Activated naive CD4-positive, alpha-beta T cell treated with anti-CD3 and anti-CD28 coated beads, Interleukin-2, amount 50 U/mL, for 72 hours (primary cell): ENCODE results near the gene TBCCD1. TPM values are rescaled to one million over a fixed set of nuclear protein-coding genes. Genes with fewer than 3 reads are reported as not detected.
"Not testable (repeated sequence)": the region's sequence is repeated elsewhere in the genome, so short reads cannot be mapped to it uniquely, and the experiment has no call there.

Source experiments
- ATAC-seq, 2 donors: fragments of 150-1000 bp; cut with Tn5 transposase; 2 replicates each; pipeline ENCODE4 v1.10.0; 2021; ENCODE audit warnings: mild to moderate bottlenecking in 2 of 2, moderate library complexity in 2 of 2
- DNase-seq, 2 donors: peaks; one replicate each; pipeline ENCODE4 v3.0.0; 2021 to 2022; ENCODE audit warnings: low spot score in 2 of 2
- H3K27ac Mint-ChIP-seq, 2 donors: one replicate each; pipeline ENCODE4 v1.8.0; 2022; ENCODE audit warnings: mild to moderate bottlenecking in 2 of 2, mixed read lengths in 2 of 2
- H3K36me3 Mint-ChIP-seq, 2 donors: one replicate each; pipeline ENCODE4 v1.8.0; 2022; ENCODE audit warnings: mixed read lengths in 2 of 2
- H3K9me3 Mint-ChIP-seq, 2 donors: one replicate each; pipeline ENCODE4 v1.8.0; 2022; ENCODE audit warnings: mixed read lengths in 2 of 2
- total RNA-seq, 2 donors: library from RNA; stranded (reverse); gene quantifications; one replicate each; pipeline ENCODE4 v1.2.3, GENCODE V29; 2022

The TBCCD1 gene
- total RNA-seq, 2 donors from 2014 or later, result 10.0 to 14.8 TPM

DNA sequence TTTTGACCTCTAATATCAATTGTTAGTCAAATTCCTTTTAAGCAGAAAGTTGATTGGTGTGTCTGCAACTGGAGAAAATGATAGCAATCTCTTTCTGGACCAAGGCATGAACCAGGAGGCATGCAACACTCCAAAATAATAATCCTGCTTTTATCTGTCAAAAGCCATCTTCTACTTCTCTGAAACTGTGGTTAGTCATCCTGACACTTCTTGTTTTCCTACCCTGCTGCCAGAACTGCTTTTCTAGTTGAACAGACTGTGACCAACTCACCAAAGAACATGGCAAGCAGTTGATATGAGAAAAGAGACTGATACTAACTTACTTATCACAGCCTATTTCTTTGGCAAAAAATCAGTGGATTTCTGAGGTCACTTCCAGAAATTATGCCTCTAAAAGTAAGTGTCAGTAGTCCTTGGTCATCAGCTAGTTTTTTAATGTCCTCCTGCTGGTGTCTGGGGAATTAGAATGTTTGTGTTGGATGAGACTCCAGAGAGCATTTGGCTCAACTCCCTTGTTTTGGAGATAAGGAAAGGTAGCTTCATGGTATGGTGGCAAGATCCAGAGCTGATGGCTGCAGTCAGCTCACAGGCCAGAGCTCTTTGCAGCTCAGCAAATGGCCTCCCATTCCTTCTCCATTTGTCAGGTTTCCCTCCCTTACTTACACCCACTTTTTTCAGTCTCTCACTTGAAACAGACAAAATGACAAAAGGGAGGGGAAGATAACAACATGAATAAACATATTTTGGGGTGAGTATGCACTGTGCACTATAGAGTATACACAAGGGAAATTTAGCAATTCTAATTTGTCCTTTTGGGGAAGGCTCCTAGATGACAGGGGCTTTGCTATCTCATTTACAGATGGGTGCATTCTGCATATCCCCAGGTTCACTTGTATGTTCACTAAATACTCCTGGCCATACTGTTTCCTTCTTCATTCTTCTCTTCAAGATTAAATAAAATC lies 30.0 kb downstream of the TBCCD1 start:
- Mint-ChIP-seq H3K36me3 (peaks cover 0 to 7% of the 10 kb centered on the region in 2 donors), H3K9me3 (no peaks in the 10 kb centered on the region), H3K27ac (peak overlapping the region; percentile 86 to 99)
- DNase-seq (no peak), ATAC-seq (peak; percentile 9 to 14)

DNA sequence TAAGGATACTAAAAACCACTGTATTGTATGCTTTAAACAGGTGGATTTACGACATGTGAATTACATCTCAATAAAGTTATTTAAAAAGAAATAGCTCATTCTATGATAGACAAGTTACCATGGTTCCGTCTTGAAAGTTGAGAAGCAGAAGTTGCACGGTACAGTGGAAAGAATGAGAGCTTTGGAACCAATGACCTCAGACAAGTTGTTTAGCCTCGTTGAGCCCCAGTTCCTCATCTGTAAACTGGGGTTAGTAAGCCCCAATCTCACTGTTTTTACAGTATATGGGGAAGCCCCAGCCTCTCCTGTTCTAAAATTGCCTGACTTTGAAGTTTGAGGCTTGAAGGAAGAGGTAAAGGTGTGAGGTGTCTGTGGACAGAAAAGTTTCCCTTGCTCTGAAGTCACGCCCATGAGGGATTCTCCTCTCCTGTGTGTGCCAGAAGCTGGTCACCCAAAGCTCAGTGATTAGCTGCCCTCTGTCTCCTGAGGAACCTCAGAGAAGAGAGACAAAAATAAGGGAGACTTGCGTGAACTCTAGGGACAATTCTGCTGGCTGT lies 32.9 kb downstream of the TBCCD1 start:
- Mint-ChIP-seq H3K9me3 (peaks cover 0 to 3% of the 10 kb centered on the region in 2 donors), H3K27ac (peak overlapping the region; percentile 99 to 100), H3K36me3 (peaks cover 4 to 15% of the 10 kb centered on the region in 2 donors)
- ATAC-seq (peak; percentile 82 to 84), DNase-seq (peak; percentile 64 to 74)

DNA sequence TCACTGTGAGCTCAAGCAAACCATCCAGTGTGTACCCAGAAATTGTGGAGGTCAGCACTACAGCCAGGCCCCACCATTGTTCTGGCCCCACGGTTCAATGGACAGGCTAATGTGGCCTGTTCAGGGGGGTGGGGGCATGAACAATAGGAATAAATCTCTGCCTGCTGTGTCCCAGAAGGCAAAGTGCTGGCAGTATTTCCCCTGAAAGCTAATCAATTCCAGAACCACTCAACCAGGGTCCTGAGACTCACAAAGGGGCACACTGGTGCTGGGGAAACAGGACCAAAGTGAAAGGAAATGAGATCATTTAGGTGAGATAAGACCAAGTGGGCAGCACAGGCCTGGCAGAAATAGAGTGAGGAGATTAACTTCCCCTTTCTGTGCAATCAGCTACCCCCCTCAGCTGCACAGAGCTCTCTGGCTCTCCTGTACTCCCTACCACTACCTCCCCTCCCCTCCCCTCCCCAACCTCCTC lies 34.5 kb downstream of the TBCCD1 start:
- Mint-ChIP-seq H3K36me3 (peaks cover 4 to 23% of the 10 kb centered on the region in 2 donors), H3K9me3 (peaks cover 0 to 18% of the 10 kb centered on the region in 2 donors), H3K27ac (peak overlapping the region; percentile 73 to 89)
- ATAC-seq (no peak), DNase-seq (no peak)

DNA sequence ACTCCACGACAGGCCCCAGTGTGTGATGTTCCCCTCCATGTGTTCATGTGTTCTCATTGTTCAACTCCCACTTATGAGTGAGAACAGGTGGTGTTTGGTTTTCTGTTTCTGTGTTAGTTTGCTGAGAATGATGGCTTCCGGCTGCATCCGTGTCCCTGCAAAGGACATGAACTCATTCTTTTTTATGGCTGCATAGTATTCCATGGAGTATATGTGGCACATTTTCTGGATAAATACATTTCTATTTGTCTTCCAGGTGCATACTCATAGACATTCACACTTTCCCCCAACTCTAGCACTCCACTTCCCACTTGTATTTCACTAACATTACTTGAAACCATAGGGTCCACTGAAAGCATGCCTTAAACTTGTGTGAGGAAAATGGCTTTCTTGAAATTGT lies 35.4 kb downstream of the TBCCD1 start:
- DNase-seq, H3K27ac Mint-ChIP-seq, ATAC-seq: not testable (repeated sequence)

DNA sequence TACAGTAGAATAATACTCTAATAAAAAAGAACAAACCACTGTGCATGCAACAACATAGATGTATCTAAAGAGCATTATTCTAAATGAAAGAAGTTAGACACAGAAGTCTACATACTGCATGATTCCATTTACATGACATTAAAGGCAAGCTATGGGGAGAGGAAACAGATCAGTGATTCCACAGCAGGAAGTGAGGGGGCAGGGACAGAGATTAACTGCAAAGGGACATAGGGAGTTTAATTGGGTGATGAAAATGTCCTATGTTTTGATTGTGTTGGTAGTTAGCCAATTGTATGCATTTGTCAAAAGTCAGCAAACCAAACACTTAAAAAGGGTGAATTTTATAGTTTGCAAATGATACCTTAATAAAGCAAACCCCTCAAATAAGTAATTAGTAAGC lies 36.7 kb downstream of the TBCCD1 start:
- no peak overlapping the region for H3K27ac Mint-ChIP-seq

More for the DNA sequence above, 35.4 kb downstream of the TBCCD1 start:
- H3K36me3 Mint-ChIP-seq, result peaks cover 4 to 25% of the 10 kb centered on the region in 2 donors
- peaks cover 0 to 19% of the 10 kb centered on the region in 2 donors for H3K9me3 Mint-ChIP-seq

DNA sequence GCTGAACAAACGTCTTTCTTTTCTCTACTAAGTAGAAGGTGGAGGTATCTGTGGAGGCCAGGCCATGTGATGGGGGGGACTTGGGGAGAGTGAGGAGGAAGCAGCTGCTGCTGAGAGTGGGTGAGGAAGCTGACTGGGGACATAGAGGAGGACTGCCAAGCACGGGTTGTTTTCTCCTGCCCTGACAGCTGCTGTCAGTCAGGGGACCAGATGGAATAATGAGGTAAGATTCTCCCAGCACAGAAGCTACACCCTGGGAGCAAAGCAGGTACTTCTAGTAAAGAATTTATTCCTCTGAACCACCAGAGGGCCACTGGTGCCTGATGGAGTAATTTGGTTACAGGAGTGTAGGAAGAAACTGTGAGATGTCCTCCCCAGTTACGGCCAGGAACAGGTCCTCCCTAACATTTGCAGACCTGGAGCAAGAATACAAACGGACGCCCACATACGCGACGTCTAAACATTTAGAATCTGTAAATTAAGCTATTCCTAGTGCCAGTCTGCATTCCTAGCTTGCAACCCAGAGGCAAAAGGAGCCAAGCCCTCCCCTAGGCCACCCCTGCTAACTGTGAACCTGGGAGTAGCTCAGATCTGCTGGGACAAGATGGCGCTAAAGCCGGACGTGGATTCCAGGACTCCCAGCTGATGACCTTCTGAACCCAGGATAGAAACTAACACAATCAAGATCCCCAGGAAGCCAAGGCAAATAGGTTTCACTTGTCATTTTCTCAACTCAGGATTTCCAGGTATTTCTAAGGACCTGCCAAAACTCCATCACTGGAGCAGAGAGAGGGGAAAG lies 37.7 kb downstream of the TBCCD1 start:
- Mint-ChIP-seq H3K9me3 (peaks cover 0 to 19% of the 10 kb centered on the region in 2 donors), H3K36me3 (peaks cover 4 to 25% of the 10 kb centered on the region in 2 donors), H3K27ac (peak overlapping the region; percentile 2 to 76)
- ATAC-seq, result no peak
- DNase-seq, result no peak

More for the DNA sequence above, 36.7 kb downstream of the TBCCD1 start:
- ATAC-seq (no peak), DNase-seq (no peak)
- Mint-ChIP-seq H3K9me3 (peaks cover 0 to 19% of the 10 kb centered on the region in 2 donors), H3K36me3 (peaks cover 4 to 25% of the 10 kb centered on the region in 2 donors)

DNA sequence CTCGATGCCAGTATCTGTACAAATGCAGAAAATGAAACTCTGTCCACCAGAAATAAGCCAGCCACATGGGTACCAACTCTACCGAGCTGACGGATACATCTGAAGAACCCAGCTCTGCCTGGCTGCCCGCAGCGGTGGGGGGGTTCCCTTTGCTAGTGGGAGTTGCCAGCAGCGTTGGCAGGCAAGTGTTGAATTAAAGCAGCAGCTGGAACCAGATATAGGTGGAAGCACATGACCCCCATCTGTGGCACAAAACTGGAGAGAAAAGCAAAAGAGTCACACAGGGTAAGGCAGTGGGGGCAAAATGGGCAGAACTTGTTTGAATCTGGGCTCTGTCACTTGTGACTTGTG lies 40.9 kb downstream of the TBCCD1 start:
- no peak overlapping the region for H3K27ac Mint-ChIP-seq
- ATAC-seq, result no peak
- DNase-seq, result no peak

DNA sequence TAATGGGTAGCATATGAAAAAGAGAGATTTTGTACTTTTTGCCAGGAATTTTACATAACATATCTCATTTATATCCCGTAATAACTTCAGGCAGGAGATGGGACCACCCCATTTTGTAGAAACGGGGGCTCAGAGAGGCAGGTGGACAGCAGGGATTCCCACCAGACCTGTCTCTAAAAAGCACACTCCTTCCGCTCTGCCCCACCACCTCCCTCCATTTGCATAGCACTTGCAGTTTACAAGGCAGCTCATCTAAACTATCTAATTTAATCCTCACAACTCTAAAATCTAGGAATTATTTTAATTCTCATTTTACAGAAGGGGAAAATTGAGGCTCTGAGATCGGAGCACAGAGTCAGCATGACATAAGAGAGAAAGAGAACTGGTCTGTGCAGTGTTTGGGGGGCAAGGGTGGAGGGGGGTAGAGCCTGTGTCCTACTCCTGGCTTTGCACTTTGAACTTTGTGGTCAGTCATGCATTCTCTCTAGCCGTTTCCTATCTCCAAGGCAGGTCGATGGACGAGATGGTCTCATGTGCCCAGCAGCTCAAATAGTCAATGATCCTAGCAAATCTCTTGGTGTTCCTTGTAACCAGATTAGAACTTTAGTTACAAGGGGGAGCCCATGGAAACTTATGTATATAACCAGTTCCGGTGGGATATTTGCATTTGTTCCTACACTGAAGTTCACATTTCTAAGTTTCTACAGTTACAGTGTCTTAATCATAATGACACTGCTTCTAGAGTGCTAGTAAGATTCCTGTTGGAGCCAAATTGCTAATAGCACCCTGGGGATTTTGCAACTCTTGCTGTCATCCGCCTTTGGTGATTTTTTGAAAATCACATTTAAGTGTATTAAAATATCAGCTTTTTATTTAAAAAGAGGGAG lies 41.5 kb downstream of the TBCCD1 start:
- Mint-ChIP-seq H3K9me3 (peaks cover 0 to 15% of the 10 kb centered on the region in 2 donors), H3K27ac (no peak overlapping the region), H3K36me3 (peaks cover 4 to 30% of the 10 kb centered on the region in 2 donors)
- ATAC-seq, result no peak
- DNase-seq, result no peak

More for the DNA sequence above, 40.9 kb downstream of the TBCCD1 start:
- peaks cover 0 to 15% of the 10 kb centered on the region in 2 donors for H3K9me3 Mint-ChIP-seq
- peaks cover 4 to 30% of the 10 kb centered on the region in 2 donors for H3K36me3 Mint-ChIP-seq

DNA sequence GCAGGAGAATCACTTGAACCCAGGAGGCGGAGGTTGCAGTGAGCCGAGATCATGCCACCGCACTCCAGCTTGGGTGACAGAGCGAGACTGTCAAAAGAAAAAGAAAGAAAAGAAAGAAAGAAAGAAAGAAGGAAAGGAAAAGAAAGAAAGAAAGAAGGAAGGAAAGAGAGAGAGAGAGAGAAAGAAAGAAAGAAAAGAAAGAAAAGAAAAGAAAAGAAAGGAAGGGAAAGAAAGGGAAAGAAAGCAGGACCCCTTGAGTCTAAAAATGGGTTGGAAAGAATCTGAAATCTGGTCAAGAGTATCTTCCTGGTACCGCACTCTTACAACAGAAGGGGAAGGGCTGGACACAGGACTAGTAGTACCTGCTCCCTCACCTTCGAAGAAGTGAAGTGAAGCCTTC lies 42.5 kb downstream of the TBCCD1 start:
- ATAC-seq (no peak), DNase-seq (no peak)
- peaks cover 4 to 30% of the 10 kb centered on the region in 2 donors for H3K36me3 Mint-ChIP-seq
- peaks cover 0 to 15% of the 10 kb centered on the region in 2 donors for H3K9me3 Mint-ChIP-seq
- no peak overlapping the region for H3K27ac Mint-ChIP-seq

DNA sequence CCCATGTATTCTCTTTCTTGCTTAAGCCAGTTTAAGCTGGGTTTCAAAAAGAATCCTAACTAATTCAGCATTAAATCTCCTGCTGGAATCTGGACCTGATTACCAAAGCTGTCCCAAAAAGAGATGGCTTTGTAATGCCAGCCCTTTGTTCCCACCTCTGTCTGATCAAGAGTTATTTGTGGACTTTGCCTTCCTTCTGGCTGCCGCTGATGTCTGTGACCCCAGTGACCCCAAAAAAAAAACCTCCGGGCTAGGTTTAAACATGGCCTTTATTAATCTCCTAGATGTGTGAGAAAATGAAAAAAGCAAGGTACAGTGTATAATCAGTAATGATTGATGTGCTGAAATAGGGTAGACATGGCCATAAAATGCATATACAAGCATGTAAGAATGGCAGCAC lies 43.7 kb downstream of the TBCCD1 start:
- Mint-ChIP-seq H3K9me3 (peaks cover 0 to 8% of the 10 kb centered on the region in 2 donors), H3K27ac (no peak overlapping the region), H3K36me3 (peaks cover 4 to 22% of the 10 kb centered on the region in 2 donors)
- DNase-seq, result no peak
- ATAC-seq, result no peak

DNA sequence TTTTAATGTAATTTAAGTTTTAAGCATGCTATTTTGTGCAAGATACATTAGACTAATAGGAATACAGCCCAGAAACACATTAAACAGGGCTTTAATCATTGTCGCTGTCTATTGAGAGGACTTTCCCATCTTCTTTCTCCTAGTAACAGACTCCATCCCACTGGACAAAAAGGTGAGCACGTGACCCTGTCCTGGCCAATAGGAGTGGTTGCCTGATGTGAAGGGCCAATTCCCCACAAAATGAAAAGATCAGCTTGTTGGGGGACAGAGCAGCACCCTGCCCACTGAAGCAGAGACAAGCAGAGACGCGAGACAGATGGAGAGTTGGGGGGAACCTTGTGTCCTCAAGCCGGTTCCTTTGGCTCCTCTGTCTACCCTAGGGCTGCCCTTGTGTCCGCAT lies 44.1 kb downstream of the TBCCD1 start:
- H3K27ac Mint-ChIP-seq, result peak overlapping the region in 1 of 2 donors; percentile 83
- peaks cover 0 to 4% of the 10 kb centered on the region in 2 donors for H3K9me3 Mint-ChIP-seq
- peaks cover 4 to 18% of the 10 kb centered on the region in 2 donors for H3K36me3 Mint-ChIP-seq
- ATAC-seq, result no peak
- DNase-seq, result no peak

DNA sequence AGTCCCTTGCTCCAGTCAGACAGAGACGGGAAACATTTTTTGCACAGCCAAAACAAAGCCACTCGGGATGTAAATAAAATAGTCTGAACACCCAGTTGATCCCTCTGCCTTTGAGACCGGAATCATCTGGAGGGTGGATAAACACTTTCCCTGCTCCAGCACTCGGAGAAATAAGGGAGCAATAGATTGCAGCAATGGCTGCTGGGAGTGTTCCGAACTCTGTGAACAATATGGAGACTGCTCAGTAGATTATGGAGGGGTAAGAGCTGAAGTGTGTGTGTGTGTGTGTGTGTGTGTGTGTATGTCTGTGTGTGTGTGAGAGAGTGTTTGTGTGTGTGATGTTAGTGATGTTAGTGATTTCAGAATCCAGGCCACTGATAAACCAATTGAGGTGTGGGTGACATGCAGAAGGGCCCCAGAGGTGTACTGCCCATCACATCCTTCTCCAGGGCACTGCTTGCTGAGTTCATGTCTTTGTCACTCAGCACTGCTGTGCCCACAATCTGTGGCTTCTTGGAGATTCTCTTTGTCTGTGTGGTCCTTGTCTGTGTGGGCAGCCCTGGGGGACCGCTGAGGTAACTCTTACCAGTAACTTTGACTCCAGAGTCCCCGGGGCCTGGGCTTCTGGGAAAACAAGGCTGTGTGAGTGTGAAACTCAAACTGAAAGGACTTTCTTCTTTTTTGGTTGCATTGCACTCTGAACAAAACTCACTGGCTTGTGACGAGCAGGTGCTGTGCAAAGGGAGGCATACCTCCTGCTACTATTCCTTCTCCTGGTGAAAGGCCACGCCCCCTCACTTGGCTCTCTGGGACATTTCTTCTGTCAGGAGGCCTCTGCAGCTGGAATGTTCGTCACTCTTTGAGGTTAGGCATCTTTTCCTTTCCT lies 45.9 kb downstream of the TBCCD1 start:
- Mint-ChIP-seq H3K27ac (peak overlapping the region; percentile 83 to 87), H3K36me3 (peaks cover 10 to 24% of the 10 kb centered on the region in 2 donors), H3K9me3 (peaks cover 0 to 4% of the 10 kb centered on the region in 2 donors)
- ATAC-seq, result peak; percentile 67 to 89
- DNase-seq, result peak in 1 of 2 donors; percentile 63

DNA sequence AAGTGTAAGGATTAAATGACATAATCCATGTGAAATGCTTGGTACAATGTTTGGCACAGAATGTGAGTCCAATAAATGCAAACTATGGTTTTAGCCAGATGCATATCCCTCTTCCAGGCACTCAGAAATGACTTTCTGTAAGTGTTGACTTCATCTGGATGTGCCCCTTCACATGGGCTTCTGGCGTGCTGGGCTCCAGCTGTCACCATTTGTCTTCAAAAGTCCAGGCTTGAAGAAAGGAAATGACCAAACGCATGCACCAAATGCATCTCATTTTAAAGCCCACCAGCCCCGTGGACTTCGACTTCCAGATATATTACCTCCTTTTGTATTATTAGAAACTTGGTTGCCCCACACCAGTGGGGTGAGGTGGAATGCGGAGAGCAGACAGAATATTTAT lies 46.7 kb downstream of the TBCCD1 start:
- Mint-ChIP-seq H3K36me3 (peaks cover 10 to 31% of the 10 kb centered on the region in 2 donors), H3K27ac (peak overlapping the region; percentile 83 to 87), H3K9me3 (peaks cover 4 to 5% of the 10 kb centered on the region in 2 donors)
- ATAC-seq (no peak), DNase-seq (no peak)

DNA sequence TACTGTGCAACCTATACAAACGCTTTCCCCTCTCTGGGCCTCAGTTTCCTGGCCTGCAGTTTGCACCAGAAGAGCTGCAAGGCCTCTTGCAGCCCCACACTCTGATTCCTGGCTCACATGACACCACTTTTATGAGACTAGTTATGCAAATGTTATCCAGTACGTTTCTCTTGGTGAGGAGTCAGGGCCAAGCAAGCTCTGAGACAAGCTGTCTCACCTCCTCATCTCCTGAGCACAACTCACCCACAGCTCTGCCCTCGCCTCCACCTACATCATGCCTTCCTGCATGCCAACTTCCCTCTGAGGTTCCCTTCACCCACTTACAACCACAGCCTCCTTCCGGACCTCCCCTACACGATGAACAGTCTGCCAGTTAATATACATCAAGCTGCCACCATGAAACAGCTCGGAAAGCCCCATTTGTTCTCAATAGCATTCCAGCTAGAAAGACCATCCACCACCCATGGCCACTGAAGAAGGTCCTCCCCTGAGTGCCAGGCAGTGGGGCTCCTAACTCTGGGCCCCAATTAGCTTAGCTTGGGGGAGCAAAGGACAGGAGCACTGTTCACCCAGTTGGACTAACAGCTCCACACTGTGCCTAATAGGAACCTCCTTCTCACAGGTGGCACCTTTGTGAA lies 48.0 kb downstream of the TBCCD1 start:
- ATAC-seq, result peak; percentile 28 to 81

More for the DNA sequence above, 48.0 kb downstream of the TBCCD1 start:
- Mint-ChIP-seq H3K9me3 (peaks cover 4 to 5% of the 10 kb centered on the region in 2 donors), H3K27ac (peak overlapping the region; percentile 11 to 28), H3K36me3 (peaks cover 10 to 31% of the 10 kb centered on the region in 2 donors)
- DNase-seq, result peak; percentile 26 to 87
